RKO (cell line): Measurements from ENCODE around the gene DOLK.

ENCODE experiments used
- DNase-seq: peaks from one replicate; pipeline ENCODE4 v3.0.0-alpha.2; 2016; ENCODE audit warnings: low spot score

The DOLK gene

DNA sequence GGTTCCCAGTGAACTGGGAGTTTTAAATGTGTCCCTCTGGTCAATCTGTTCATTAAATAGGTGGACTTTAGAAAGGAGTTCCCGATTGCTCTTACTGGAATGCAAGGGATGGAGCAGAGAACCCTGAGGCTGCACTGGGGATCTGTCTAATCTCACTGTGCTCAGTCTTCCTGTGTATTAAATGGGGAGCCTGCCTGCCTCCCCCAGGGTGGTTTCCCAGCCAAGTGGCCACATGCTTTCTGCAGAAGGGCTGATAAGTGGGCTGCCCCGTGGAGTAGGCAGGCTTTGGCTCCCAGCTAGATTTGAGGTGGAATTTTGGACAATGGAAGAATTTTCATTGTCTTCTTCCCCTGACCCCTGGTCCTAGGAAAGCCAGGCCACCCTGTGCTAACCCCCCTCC, 40.7 kb downstream of the DOLK start:
- DNase-seq, result no peak

DNA sequence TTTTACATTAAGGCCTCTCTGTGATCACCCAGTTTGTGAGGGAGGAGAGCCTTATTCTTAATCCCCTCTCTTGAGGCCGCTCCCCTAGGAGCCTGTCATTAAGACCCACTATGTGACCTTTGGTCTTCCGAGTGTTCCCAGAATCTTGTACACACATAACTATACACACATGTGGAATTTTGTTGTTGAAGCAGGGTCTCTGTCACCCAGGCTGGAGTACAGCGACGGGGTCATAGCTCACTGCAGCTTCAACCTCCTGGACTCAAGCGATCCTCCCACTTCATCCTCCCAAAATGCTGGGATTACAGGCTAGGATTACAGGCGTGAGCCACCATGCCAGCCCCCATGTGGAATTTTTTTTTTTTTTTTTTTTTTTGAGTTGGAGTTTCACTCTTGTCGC, 41.4 kb downstream of the DOLK start:
- DNase-seq, result no peak

DNA sequence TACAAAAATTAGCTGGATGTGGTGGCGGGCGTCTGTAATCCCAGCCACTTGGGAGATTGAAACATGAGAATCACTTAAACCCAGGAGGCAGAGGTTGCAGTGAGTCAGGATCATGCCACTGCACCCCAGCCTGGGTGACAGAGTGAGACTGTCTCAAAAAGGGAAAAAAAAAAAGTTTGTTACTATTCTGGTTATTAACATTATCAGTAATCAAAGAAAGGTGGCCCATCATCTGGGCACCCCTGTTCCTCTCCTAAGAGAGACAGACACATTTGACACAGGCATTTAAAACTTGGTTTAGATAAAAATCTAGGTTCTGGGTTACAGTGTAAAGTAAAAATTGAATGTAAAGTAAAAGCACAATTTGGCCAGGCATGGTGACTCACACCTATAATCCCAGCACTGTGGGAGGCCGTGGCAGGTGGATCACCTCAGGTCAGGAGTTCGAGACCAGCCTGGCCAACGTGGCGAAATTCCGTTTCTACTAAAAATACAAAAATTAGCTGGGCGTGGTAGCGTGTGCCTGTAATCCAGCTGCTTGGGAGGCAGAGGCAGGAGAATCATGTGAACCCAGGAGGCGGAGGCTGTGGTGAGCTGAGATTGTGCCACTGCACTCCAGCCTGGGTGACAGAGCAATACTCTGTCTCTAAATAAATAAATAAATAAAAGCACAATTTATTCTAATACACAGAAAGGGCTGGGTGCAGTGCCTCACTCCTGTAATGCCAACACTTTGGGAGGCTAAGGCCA, 43.4 kb downstream of the DOLK start:
- DNase-seq, result no peak

DNA sequence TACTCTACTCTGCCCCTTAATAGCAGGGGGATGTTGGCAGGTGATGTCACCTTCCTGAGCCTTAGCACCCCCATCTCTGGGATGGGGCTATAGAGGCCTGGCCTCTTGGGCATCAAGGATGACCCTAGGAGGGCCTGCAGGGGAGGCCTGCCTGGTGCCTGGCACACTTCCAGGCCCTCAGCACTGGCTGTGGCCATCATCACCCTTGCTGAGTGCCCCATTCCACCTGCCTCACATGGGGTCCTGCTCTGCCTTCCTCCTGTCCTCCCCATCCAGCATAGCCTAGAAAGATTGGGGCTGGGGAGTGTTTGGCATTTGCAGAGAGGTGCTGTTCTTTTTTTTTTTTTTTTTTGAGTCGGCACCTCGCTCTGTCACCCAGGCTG, 44.3 kb downstream of the DOLK start:
- no peak for DNase-seq

DNA sequence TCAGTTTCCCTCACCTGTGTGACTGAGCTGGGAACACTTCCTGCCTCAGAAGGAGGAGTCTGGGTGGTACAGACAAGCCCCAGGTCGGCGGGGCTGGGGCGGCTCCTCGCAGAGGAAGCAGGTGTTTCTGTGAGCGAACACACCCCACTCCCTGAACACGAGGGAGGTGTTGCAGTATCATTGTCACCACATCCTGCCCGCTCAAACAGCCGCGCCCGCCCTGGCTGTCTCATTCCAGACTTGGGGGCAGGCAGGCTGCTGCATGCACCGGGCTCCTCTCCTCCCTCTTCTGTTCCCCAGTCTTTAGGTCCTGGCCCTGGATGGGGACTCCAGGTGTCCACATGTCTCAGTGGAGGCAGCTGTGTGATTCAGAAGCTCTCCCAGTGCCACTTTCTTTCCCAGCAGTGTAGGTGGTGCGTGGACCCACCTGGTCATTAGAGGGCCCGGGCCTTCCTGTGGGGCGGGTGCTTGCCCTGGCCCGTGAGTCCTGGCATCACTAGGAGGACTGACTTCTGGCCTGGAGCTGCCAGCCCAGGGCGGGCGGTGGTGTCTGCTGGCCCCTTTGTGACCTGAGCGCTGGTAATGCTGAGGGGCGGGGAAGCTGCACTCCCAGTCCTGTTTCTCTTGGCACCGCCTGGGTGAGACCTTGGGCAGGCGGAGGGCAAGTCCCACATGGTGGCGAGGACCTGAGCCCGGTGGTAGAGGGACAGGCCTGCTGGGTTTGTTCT, 44.9 kb downstream of the DOLK start:
- DNase-seq, result no peak

DNA sequence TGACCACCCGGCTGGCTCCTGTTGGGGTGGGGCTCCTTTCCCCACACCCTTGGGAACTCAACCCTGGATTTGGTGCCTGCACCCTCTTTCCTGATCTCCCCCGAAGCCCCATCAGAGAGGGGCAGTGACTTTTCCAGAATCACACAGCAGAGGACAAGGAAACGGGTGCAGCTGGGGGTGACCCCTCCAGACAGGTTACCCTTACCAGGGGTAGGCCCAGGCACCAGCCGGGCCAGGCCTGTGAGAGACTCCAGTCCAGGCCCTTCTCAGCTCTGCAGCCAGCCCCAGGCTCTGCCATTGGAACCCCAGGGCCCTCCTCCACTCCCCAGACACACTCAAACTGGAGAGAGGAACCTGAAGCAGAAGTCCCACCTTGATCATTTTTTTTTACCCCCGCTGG, 45.6 kb downstream of the DOLK start:
- DNase-seq, result no peak

DNA sequence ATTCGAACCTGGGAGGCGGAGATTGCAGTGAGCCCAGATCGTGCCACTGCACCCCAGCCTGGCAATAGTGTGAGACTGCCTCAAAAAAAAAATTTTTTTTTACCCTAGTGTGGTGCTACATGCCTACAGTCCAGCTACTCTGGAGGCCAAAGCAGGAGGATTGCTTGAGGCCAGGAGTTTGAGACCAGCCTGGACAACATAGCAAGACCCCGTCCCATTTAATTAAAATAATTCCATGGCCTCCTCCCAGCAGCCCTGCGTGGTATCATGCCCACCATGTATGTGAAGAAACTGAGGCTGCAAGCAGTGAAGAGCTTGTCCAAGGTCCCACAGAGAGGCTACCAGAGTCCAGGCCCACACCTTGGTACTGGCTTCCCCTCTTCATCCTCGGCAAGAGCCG, 46.0 kb downstream of the DOLK start:
- no peak for DNase-seq

DNA sequence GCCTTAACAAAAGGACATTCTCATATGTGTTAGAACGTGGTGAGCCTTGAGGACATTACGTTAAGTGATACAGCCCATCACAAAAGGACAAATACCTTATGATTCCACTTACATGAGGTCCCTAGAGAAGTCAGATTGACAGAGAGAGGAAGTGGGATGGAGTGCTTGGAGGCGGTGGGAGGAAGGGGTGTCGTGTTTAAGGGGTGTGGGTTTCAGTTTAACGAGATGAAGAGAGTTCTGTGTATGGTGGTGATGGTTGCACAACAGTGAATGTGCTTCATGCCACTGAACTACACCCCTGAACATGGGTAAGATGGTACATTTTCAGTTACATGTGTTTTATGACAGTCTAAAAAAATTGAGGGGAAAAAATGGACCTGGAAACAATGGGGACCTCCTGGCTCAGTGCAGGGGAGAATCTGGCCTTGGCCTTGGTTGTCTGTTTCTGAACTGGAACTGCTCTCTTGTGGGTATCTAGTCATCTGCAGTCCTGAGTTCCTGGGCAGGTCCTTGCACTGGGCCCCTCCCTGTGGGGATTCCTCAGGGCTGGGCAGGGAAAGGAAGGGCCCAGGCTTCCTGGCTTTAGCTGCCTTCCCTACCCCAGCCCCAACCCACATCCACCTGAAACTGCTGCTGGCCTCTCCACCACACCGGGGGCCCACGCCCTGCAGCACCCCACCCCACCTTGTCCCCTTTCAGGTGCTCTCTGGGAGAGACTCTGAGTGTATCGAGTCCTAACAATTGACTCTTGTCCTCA, 47.7 kb downstream of the DOLK start:
- no peak for DNase-seq

DNA sequence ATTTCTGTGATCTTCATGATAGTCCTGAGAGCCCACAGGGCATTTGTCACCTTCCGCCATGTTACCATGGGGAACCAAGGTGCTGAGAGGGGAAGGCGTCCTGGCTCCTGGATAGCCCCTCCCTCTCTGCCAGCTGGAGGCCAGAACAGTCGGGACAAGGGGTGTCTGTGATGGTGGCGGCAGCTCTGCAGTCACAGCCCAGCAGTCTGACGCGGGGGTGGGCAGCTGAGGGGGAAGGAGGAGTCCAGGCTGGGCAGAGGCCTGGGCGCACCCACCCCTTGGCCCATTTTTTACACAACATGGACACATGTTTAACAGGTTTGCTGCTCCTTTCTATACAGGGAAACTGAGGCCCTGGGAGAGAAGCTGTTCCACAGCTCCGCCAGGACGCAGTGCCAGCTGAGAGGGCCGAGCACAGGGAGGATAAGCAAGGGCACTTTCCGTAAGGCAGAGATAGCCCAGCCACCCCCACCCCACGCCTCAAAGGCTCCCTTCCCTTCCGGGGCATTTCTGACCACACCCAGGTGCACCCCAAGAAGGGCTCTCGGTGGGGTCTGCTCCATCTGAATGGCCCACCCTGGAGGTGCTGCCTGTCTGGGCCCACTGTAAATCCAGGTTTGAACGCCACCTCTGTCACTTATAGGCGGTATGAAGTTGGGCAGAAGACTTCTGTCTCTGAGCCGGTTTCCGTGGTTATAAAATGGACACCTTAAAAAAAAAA, 48.4 kb downstream of the DOLK start:
- no peak for DNase-seq

DNA sequence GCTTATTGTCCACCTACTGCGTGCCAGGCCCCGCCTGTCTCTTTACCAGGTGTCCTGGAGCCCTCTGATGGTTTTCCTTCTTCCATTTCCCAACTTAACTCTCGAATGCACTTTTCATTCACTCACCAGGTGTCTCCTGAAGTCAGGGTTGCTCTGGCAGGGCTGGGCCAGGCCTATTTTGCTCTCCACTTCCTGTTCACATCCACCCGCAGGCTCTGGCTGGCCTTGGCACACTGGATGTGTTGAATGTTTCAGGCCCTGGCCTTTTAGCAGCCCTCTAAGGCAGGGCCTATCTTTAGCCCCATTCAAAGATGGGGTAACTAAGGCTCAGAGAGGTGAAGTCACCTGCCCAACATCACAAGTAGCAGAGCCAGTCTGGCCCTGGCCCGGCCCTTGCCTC, 49.0 kb downstream of the DOLK start:
- DNase-seq, result no peak

DNA sequence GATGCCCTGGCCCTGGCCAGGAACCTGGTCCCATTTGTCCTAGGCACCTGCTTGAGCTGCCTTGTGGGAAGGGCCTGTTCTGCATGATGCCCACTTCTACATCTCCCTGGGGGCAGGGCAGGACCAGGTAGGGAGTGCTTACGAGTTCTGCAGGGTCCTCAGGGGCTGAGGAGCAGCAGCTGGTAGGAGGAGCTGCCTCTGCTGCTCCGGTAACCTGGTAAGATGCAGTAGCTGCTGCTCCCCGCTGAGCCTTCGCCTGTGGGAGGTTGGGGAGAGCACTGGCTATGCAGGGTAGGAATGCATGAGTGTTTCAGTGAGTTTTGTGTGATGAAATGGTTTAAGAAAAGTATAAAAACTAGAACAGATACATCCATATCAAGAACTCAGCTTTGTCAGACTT, 51.8 kb downstream of the DOLK start:
- no peak for DNase-seq
